HFFc6 (cell line): Measurements from ENCODE around the gene LIMD2. TPM values are rescaled to one million over a fixed set of nuclear protein-coding genes. Genes with fewer than 3 reads are reported as not detected.
A peak's percentile ranks its signal among the peaks of the same experiment; 100 is the strongest.

Experiments used
- DNase-seq: peaks from one replicate; pipeline ENCODE4 v3.0.0-alpha.2; 2018
- H3K27ac Mint-ChIP-seq: 2 replicates; pipeline ENCODE4 v1.8.0; 2020; ENCODE audit warnings: mild to moderate bottlenecking, mixed read lengths
- H3K27me3 Mint-ChIP-seq: 2 replicates; pipeline ENCODE4 v1.8.0; 2021; ENCODE audit warnings: mild to moderate bottlenecking, moderate library complexity, mixed read lengths; ENCODE audit not compliant: insufficient read depth
- H3K36me3 Mint-ChIP-seq: 2 replicates; pipeline ENCODE4 v1.8.0; 2021; ENCODE audit warnings: low read depth, mixed read lengths
- H3K4me1 Mint-ChIP-seq: 2 replicates; pipeline ENCODE4 v1.8.0; 2020; ENCODE audit warnings: low read depth, mixed read lengths
- H3K4me3 Mint-ChIP-seq: 2 replicates; pipeline ENCODE4 v1.8.0; 2020; ENCODE audit warnings: mild to moderate bottlenecking, moderate library complexity, mixed read lengths
- H3K9me3 Mint-ChIP-seq: 2 replicates; pipeline ENCODE4 v1.8.0; 2020; ENCODE audit warnings: mild to moderate bottlenecking, mixed read lengths
- long read RNA-seq: library from polyadenylated mRNA; unstranded; transcript quantifications from one replicate; pipeline ENCODE4 v2.0.0, GENCODE V29; 2019
- total RNA-seq, 6 experiments: library from RNA; stranded (reverse); fragmentation: NEBNext Ultra II Directional; extraction: Animal tissue kit (Norgen Biotek cat#: 25700); gene quantifications; 2 replicates in 1 of 6; 3 replicates in 5 of 6; pipeline ENCODE4 v1.2.3, GENCODE V29; 2021
- TF ChIP-seq, protein P1 (sequence below): fragments of 200-600 bp; sonication (generic); IDR thresholded peaks from 2 replicates; pipeline ENCODE4 v1.5.0; 2021; ENCODE audit warnings: antibody characterized with exemption, mild to moderate bottlenecking

LIMD2 gene
- 1 to 10 TPM; 1.7 to 5.8 (median 4.1) TPM for total RNA-seq
- long read RNA-seq, partial matches to known transcripts: 1 of 2 reads
- long read RNA-seq, other reads (novel, unspliced or antisense): 0 of 2 reads

DNA sequence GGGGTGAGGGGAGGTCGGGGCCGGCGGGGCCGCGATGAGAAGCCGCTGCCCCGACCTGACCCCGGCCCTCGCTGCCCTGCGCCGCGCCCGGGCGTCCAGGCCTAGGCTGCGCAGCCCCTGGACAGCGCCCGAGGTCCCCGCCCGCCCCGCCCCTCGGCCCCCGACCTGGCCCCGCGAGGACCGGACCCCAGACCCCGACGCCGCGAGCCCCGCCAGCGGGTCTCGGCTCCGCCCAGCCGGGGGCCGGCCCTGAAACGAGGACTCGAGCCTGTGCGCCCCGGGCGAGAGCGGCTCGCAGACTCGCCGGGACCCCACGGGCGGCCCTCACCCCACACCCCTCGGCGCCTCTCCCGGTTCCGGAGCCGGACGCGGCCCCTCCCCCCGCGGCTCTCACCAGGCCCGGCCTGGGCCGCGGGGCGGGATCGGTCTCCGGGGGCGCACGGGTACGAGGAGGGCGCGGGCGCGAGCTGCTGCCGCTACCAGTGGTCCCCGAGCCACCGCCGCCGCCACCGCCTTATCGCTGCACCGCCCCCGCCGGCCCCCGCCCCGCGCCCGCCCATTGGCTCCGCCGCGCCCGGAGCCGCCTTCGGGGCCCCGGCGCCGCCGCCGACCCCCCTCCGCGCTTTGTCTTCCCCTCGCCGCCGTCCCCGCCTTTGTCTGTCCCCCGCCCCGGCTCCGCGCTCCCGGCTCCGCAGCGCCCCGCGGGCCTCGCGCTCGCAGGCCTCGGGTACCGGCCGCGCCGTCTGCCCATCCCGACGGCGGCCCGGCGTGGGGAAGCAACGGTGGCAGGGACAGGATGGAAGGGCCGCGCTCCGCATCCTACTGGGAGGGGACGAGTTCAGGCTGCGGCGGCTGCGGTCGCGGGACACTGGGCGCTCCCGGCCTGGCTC, at the start of gene LIMD2:
Gene LIMD2, minus strand, starts transcription at position 488 of the 890 bp plus-strand sequence. CDS start 827 bp downstream, outside the sequence.
- Mint-ChIP-seq H3K27ac (no peak within 1 kb of the TSS), H3K27me3 (peaks cover 5% of the 10 kb centered on the region), H3K36me3 (peaks cover 9% of the 10 kb centered on the region; the same call in 1 of the 2 replicates), H3K4me1 (no peaks in the 10 kb centered on the region), H3K4me3 (no peak within 1 kb of the TSS), H3K9me3 (no peaks in the 10 kb centered on the region)
- TF ChIP-seq, protein P1, sequence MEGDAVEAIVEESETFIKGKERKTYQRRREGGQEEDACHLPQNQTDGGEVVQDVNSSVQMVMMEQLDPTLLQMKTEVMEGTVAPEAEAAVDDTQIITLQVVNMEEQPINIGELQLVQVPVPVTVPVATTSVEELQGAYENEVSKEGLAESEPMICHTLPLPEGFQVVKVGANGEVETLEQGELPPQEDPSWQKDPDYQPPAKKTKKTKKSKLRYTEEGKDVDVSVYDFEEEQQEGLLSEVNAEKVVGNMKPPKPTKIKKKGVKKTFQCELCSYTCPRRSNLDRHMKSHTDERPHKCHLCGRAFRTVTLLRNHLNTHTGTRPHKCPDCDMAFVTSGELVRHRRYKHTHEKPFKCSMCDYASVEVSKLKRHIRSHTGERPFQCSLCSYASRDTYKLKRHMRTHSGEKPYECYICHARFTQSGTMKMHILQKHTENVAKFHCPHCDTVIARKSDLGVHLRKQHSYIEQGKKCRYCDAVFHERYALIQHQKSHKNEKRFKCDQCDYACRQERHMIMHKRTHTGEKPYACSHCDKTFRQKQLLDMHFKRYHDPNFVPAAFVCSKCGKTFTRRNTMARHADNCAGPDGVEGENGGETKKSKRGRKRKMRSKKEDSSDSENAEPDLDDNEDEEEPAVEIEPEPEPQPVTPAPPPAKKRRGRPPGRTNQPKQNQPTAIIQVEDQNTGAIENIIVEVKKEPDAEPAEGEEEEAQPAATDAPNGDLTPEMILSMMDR: no peak
- DNase-seq: no peak

DNA sequence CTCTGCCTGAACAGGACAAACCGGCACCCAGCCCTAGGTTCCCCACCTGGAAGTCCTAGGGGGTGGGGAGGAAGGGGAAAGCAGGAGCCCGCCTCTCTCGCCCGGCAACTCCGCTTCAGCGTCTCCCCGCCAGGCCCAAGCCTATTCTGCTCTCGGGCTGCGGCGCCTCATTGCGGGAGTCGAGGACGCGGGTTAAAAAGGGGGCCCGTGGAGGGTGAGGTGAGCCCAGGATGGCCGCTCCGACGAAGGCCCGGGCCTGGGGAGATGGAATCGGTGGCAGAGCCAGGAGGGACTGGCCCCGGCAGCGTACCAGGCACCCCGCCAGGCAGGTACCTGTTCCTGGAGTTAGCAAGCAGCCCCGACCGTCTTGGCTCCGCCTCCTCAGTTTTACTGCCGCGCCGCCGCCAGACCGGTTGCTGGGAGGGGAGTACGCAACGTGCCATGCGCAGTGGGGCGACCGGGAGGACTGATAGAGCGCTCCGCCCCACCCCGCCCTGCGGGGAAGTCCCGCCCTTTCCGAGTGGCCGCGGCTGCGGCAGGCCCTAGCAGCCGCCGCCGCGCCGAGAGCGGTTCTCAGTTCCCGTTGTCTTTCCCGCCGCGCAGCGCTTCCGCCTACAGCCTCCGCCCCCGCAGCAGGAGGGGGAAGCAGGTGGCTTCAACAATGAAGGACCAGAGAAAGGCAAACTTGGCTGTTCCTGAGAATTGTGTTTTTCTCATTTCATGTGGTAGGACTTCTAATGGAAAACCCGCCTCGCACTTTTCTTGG, 41.7 kb upstream of the LIMD2 start, which contains the start of gene STRADA:
Gene STRADA, minus strand, starts transcription at position 392 of the 766 bp plus-strand sequence. CDS start 13,430 bp downstream, outside the sequence.
- Mint-ChIP-seq H3K27me3 (no peaks in the 10 kb centered on the region; the same call in 1 of the 2 replicates), H3K36me3 (0 out of 2 replicates have a peak, but pooled peaks cover 5% of the 10 kb centered on the region), H3K27ac (peak within 1 kb of the TSS; percentile 87), H3K4me3 (peak within 1 kb of the TSS; percentile 95), H3K9me3 (no peaks in the 10 kb centered on the region), H3K4me1 (peaks cover 16% of the 10 kb centered on the region)
- DNase-seq: peak; percentile 94
- TF ChIP-seq, protein P1: no peak

DNA sequence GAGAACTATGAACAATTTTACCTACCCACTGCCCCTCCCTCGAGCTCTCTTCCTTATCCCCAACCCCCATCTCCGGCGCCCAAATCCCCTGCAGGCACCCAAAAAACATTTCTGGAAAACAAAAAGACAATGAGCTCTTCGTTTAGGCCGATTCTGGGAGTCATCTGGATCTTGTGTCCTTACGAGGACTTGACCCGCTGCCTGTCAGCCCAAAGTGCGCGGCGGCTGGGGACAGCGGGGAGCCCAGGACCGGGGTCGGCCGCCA, 41.1 kb upstream of the LIMD2 start:
- Mint-ChIP-seq H3K4me3 (peak overlapping the region; percentile 95), H3K27ac (peak overlapping the region; percentile 87), H3K9me3 (no peaks in the 10 kb centered on the region), H3K36me3 (0 out of 2 replicates have a peak, but pooled peaks cover 5% of the 10 kb centered on the region), H3K4me1 (peaks cover 16% of the 10 kb centered on the region), H3K27me3 (no peaks in the 10 kb centered on the region; the same call in 1 of the 2 replicates)
- no peak for DNase-seq
- TF ChIP-seq, protein P1: no peak

DNA sequence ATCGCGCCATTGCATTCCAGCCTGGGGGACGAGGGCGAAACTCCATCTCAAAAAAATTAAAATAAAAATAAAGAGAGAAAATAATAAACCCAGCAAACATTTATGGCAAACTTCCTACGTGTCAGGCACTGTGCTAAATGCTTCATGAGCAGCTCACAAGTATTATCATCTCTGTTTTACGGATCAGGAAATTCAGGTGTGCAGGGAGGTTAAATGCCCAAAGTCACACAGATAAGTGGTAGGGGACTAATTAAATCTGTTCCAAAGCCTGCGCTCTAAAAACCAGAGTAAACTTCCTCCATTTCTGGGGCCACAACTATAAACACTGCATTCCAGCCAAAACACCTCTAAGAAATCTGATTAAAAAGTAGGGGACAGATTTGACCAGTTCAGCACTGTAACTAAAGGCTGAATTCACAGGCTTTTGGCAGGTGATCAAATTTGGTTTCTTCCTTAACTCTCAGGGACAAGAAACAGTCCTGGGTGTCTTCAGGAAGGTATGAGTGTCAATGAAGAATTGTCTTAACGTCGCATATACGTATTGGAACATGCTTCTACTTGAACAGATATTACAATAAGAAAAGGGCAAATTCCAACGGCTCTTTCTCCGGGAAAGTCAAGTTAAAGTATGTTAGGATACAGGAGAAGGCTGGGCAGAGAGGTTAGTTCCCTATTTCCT, 40.7 kb upstream of the LIMD2 start:
- H3K27me3 Mint-ChIP-seq: no peaks in the 10 kb centered on the region; the same call in 1 of the 2 replicates
- H3K4me1 Mint-ChIP-seq: peaks cover 16% of the 10 kb centered on the region
- peak overlapping the region; percentile 87 for H3K27ac Mint-ChIP-seq
- H3K4me3 Mint-ChIP-seq: peak overlapping the region; percentile 95
- TF ChIP-seq, protein P1: no peak
- peak; percentile 15 for DNase-seq
- H3K9me3 Mint-ChIP-seq: no peaks in the 10 kb centered on the region
- H3K36me3 Mint-ChIP-seq: 0 out of 2 replicates have a peak, but pooled peaks cover under 1% of the 10 kb centered on the region

DNA sequence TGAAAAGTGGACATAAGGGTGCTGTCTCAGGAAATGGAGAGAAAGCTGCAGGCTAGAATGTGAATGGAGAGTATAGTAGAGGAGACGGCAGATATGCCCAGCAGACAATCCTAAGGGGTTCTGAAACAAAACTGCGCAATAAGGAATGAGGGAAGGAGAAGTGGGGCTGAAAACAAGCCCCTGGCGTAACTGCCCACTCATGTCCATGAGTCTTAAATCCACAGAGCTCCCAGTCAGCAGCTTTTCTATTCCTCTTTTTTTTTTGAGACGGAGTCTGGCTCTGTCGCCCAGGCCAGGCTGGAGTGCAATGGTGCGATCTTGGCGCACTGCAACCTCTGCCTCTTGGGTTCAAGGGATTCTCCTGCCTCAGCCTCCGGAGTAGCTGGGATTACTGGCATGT, 35.8 kb upstream of the LIMD2 start:
- Mint-ChIP-seq H3K4me3 (no peak overlapping the region), H3K36me3 (no peaks in the 10 kb centered on the region), H3K27me3 (no peaks in the 10 kb centered on the region), H3K4me1 (peaks cover 5% of the 10 kb centered on the region), H3K27ac (no peak overlapping the region), H3K9me3 (no peaks in the 10 kb centered on the region)
- TF ChIP-seq, protein P1: no peak
- DNase-seq: no peak
